Neural progenitor cell (in vitro differentiated cells): Measurements from ENCODE around the gene RPTOR. TPM values are rescaled to one million over a fixed set of nuclear protein-coding genes. Genes with fewer than 3 reads are reported as not detected.

Source experiments
- DNase-seq: peaks from one replicate; pipeline ENCODE4 v3.0.0-alpha.2; 2016; ENCODE audit warnings: low spot score
- H2AFZ ChIP-seq: fragments of 200-600 bp; sonication (generic); replicated peaks from 2 replicates; pipeline ENCODE4 v1.6.1; 2016; ENCODE audit warnings: antibody characterized with exemption
- H3F3A ChIP-seq: fragments of 200-600 bp; sonication (generic); 2 replicates; pipeline ENCODE4 v1.6.1; 2016; ENCODE audit warnings: antibody characterized with exemption, low read depth
- H3K27ac ChIP-seq: fragments of 200-600 bp; sonication (generic); 2 replicates; pipeline ENCODE4 v1.5.1; 2016; ENCODE audit warnings: mild to moderate bottlenecking
- H3K27me3 ChIP-seq: fragments of 200-600 bp; sonication (generic); 2 replicates; pipeline ENCODE4 v1.6.1; 2016; ENCODE audit warnings: mild to moderate bottlenecking, moderate library complexity
- H3K36me3 ChIP-seq: fragments of 200-600 bp; sonication (generic); 2 replicates; pipeline ENCODE4 v1.5.1; 2016
- H3K4me1 ChIP-seq: fragments of 200-600 bp; sonication (generic); 2 replicates; pipeline ENCODE4 v1.6.1; 2016; ENCODE audit warnings: mixed run types
- H3K4me2 ChIP-seq: fragments of 200-600 bp; sonication (generic); 2 replicates; pipeline ENCODE4 v1.6.1; 2016
- H3K4me3 ChIP-seq: fragments of 200-600 bp; sonication (generic); 2 replicates; pipeline ENCODE4 v1.5.1; 2016
- H3K79me2 ChIP-seq: fragments of 200-600 bp; sonication (generic); 2 replicates; pipeline ENCODE4 v1.6.1; 2016; ENCODE audit warnings: low read depth
- H3K9ac ChIP-seq: fragments of 200-600 bp; sonication (generic); 2 replicates; pipeline ENCODE4 v1.6.1; 2016
- H3K9me3 ChIP-seq: fragments of 200-600 bp; sonication (generic); 2 replicates; pipeline ENCODE4 v1.5.1; 2016; ENCODE audit warnings: low read depth
- H4K20me1 ChIP-seq: fragments of 200-600 bp; sonication (generic); 2 replicates; pipeline ENCODE4 v1.6.1; 2016; ENCODE audit warnings: low read depth
- H3K27ac Mint-ChIP-seq: 3 replicates; pipeline ENCODE4 v1.8.0; 2021; ENCODE audit warnings: mixed read lengths
- H3K27me3 Mint-ChIP-seq: 2 replicates; pipeline ENCODE4 v1.8.0; 2022; ENCODE audit warnings: low read depth, mild to moderate bottlenecking, inconsistent platforms, moderate library complexity, mixed read lengths; ENCODE audit not compliant: insufficient read depth
- H3K36me3 Mint-ChIP-seq: 3 replicates; pipeline ENCODE4 v1.8.0; 2021; ENCODE audit warnings: mixed read lengths
- H3K4me1 Mint-ChIP-seq: 3 replicates; pipeline ENCODE4 v1.8.0; 2021; ENCODE audit warnings: mixed read lengths
- H3K4me3 Mint-ChIP-seq: 3 replicates; pipeline ENCODE4 v1.8.0; 2021; ENCODE audit warnings: mild to moderate bottlenecking, moderate library complexity, mixed read lengths
- H3K9me3 Mint-ChIP-seq: 3 replicates; pipeline ENCODE4 v1.8.0; 2020; ENCODE audit warnings: mixed read lengths
- EZH2 ChIP-seq: fragments of 200-600 bp; sonication (generic); IDR thresholded peaks from 2 replicates; pipeline ENCODE4 v1.6.1; 2017; ENCODE audit warnings: antibody characterized with exemption, mild to moderate bottlenecking, moderate library complexity
- EZH2phosphoT487 ChIP-seq: fragments of 200-600 bp; sonication (generic); IDR thresholded peaks from 2 replicates; pipeline ENCODE4 v1.6.1; 2017; ENCODE audit warnings: antibody characterized with exemption
- total RNA-seq: library from RNA; depleted of rRNA; stranded (reverse); fragments of >200 nt; gene quantifications from 2 replicates; pipeline ENCODE4 v1.2.3, GENCODE V29; 2015; ENCODE audit warnings: low replicate concordance
- TF ChIP-seq, protein P1 (sequence below): fragments of 200-600 bp; sonication (generic); IDR thresholded peaks from 2 replicates; pipeline ENCODE4 v1.5.1; 2017; ENCODE audit warnings: antibody characterized with exemption, mild to moderate bottlenecking

The RPTOR gene
- total RNA-seq, 1 donor from 2014 or later = 7.4 TPM

DNA sequence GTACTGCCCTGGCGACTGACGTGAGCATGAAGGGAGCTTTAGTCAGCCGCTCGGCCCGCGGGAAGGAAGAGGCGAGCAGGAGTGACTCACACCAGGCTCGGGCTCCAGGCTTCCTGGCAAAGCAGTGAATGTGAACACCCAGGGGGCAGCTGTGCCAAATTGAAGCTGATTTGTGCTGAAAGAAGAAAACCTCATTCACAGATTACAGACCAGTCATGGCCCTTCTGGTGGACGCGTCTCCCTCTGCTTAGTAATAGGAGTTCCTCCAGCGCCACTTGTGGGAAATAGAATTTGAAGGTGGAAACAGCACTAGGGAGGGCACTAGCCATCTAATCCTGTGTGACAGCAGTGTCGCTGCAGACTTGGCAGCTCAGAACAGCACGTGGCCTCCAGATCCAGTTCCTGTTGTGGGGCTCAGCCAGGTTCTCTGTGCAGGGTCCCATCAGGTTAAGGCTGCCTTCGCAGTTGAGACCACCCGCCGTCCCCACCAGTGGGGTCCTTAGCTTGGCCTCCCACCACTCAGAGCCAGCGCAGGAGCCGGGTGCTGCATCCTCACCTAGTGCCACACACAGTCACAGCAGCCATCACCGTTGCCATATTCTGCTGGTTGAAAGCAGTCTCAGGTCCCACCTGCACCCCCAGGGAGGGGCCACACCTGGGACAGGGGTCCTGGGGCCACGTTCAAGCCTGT, 282.5 kb downstream of the RPTOR start:
- no peaks in the 10 kb centered on the region for H3K36me3 ChIP-seq
- DNase-seq = peak; percentile 39
- H3K79me2 ChIP-seq = no peaks in the 10 kb centered on the region
- no peak overlapping the region for H2AFZ ChIP-seq
- Mint-ChIP-seq H3K36me3 (peaks cover 10% of the 10 kb centered on the region), H3K27ac (no peak overlapping the region), H3K4me3 (no peak overlapping the region), H3K9me3 (peaks cover 4% of the 10 kb centered on the region), H3K27me3 (peaks cover 4% of the 10 kb centered on the region), H3K4me1 (peaks cover 33% of the 10 kb centered on the region)
- H3K27me3 ChIP-seq = peaks cover 5% of the 10 kb centered on the region
- H3K9me3 ChIP-seq = no peaks in the 10 kb centered on the region
- H3K4me3 ChIP-seq = no peak overlapping the region
- peaks cover 19% of the 10 kb centered on the region for H3K4me1 ChIP-seq
- H3K27ac ChIP-seq = no peak overlapping the region
- no peak overlapping the region for H3K9ac ChIP-seq
- peaks cover 30% of the 10 kb centered on the region for H3F3A ChIP-seq
- peak overlapping the region; percentile 44 for H3K4me2 ChIP-seq
- H4K20me1 ChIP-seq = peaks cover 27% of the 10 kb centered on the region
- TF ChIP-seq EZH2 (no peak), EZH2phosphoT487 (no peak)
- TF ChIP-seq, protein P1, sequence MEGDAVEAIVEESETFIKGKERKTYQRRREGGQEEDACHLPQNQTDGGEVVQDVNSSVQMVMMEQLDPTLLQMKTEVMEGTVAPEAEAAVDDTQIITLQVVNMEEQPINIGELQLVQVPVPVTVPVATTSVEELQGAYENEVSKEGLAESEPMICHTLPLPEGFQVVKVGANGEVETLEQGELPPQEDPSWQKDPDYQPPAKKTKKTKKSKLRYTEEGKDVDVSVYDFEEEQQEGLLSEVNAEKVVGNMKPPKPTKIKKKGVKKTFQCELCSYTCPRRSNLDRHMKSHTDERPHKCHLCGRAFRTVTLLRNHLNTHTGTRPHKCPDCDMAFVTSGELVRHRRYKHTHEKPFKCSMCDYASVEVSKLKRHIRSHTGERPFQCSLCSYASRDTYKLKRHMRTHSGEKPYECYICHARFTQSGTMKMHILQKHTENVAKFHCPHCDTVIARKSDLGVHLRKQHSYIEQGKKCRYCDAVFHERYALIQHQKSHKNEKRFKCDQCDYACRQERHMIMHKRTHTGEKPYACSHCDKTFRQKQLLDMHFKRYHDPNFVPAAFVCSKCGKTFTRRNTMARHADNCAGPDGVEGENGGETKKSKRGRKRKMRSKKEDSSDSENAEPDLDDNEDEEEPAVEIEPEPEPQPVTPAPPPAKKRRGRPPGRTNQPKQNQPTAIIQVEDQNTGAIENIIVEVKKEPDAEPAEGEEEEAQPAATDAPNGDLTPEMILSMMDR = no peak

DNA sequence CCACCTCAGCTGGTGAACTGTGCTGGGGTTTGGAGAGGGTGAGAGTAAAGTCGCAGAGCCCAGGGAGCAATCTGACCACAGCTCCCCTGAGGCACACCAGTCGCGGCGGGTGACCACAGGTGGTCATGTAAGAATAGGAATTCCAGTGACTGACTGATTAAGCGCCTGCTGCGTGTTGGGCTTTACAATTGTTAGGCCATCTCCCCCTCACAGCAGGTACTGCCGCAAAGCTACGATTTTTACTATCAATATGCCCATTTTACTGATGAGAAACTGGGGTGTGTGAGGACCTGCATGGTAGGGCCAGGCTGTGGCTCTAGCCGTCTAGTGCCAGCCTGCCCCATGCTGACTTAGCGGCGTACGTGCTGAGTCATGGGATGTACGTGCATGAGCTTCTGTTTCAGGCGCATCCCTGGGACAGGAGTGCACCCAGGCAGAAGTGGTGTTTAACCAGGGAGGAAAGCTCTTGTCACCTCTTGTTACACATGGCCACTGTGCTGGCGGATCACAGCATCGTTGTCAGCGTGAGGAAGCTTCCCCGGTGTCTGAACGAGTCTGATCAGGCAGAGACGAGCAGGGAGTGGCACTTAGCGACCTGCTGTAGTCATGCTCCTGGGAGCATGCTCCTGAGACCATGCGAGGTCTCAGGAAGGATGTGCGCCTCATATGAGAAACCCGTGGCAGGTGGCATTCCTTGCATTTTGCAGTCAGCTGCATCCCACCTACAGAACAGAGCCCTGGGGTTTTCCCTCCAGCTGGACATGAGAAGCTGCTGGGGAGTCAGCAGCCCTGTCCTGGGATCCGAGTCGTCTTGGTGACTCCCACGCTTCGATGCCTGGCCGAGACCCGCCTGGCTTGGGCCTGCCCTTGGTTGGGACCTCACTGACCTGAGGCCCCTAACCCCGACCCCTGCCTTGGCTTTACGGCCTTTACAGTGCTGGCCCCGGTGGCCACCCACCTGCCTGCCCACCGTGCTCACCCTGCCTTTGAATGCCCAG, 283.3 kb downstream of the RPTOR start:
- DNase-seq = peak; percentile 79
- Mint-ChIP-seq H3K27ac (peak overlapping the region; percentile 69), H3K27me3 (peaks cover 4% of the 10 kb centered on the region), H3K4me1 (peaks cover 39% of the 10 kb centered on the region), H3K36me3 (peaks cover 6% of the 10 kb centered on the region), H3K9me3 (peaks cover 4% of the 10 kb centered on the region), H3K4me3 (no peak overlapping the region)
- Histone ChIP-seq H3K4me3 (no peak overlapping the region), H3K27me3 (peaks cover 5% of the 10 kb centered on the region), H3K4me1 (peaks cover 27% of the 10 kb centered on the region), H4K20me1 (peaks cover 27% of the 10 kb centered on the region), H3K9me3 (no peaks in the 10 kb centered on the region), H3K79me2 (no peaks in the 10 kb centered on the region), H3K4me2 (peak overlapping the region; percentile 44), H3F3A (peaks cover 30% of the 10 kb centered on the region), H2AFZ (no peak overlapping the region), H3K36me3 (no peaks in the 10 kb centered on the region), H3K9ac (no peak overlapping the region), H3K27ac (no peak overlapping the region)
- TF ChIP-seq, protein P1 = no peak
- TF ChIP-seq EZH2 (no peak), EZH2phosphoT487 (no peak)

GRCh38 chr17:80829166-80829813, 284.7 kb downstream of the RPTOR start:
- peaks cover 31% of the 10 kb centered on the region for H3K4me1 ChIP-seq

More at GRCh38 chr17:80829166-80829813, 284.7 kb downstream of the RPTOR start:
- Mint-ChIP-seq H3K4me1 (peaks cover 51% of the 10 kb centered on the region), H3K27ac (no peak overlapping the region), H3K9me3 (peaks cover 4% of the 10 kb centered on the region), H3K27me3 (peaks cover 7% of the 10 kb centered on the region), H3K36me3 (peaks cover 6% of the 10 kb centered on the region), H3K4me3 (no peak overlapping the region)
- peaks cover 5% of the 10 kb centered on the region for H3K27me3 ChIP-seq
- no peak overlapping the region for H3K4me3 ChIP-seq
- H3K4me2 ChIP-seq = no peak overlapping the region
- peaks cover 30% of the 10 kb centered on the region for H3F3A ChIP-seq
- H3K27ac ChIP-seq = no peak overlapping the region
- no peaks in the 10 kb centered on the region for H3K79me2 ChIP-seq
- H3K9ac ChIP-seq = no peak overlapping the region
- peaks cover 31% of the 10 kb centered on the region for H4K20me1 ChIP-seq
- H3K36me3 ChIP-seq = no peaks in the 10 kb centered on the region
- no peaks in the 10 kb centered on the region for H3K9me3 ChIP-seq
- DNase-seq = no peak
- TF ChIP-seq EZH2phosphoT487 (no peak), EZH2 (no peak)
- TF ChIP-seq, protein P1 = no peak
- no peak overlapping the region for H2AFZ ChIP-seq
